Activated B cell treated with CpG ODN at 0.5 μM for 24 hours (primary cell): ENCODE results near the gene MLNR. TPM values are rescaled to one million over a fixed set of nuclear protein-coding genes. Genes with fewer than 3 reads are reported as not detected.

Experiments used
- ATAC-seq: fragments of 200-7000 bp; cut with Tn5 transposase; one replicate; pipeline ENCODE4 v1.10.0; 2021; ENCODE audit warnings: low read depth, mild to moderate bottlenecking, moderate library complexity
- CTCF ChIA-PET: fragments of 350-600 bp; sonication (Branson Sonifier 250); formaldehyde crosslinking; loops from one replicate; lab custom pipeline; 2021; ENCODE audit warnings: antibody characterized with exemption; lab: Charles Lee
- POLR2A ChIA-PET: fragments of 350-600 bp; sonication (Branson Sonifier 250); formaldehyde crosslinking; loops from one replicate; lab custom pipeline; 2021; ENCODE audit warnings: antibody characterized with exemption; lab: Charles Lee
- DNase-seq: peaks from one replicate; pipeline ENCODE4 v3.0.0; 2022
- H3K27ac Mint-ChIP-seq: one replicate; pipeline ENCODE4 v1.8.0; 2020; ENCODE audit warnings: mixed read lengths
- H3K27me3 Mint-ChIP-seq: one replicate; pipeline ENCODE4 v1.8.0; 2021; ENCODE audit warnings: mixed read lengths
- H3K36me3 Mint-ChIP-seq: one replicate; pipeline ENCODE4 v1.8.0; 2021; ENCODE audit warnings: low read depth, mixed read lengths
- H3K4me1 Mint-ChIP-seq: one replicate; pipeline ENCODE4 v1.8.0; 2021; ENCODE audit warnings: mixed read lengths
- H3K4me3 Mint-ChIP-seq: one replicate; pipeline ENCODE4 v1.8.0; 2020; ENCODE audit warnings: mild to moderate bottlenecking, mixed read lengths
- H3K9me3 Mint-ChIP-seq: one replicate; pipeline ENCODE4 v1.8.0; 2020; ENCODE audit warnings: mixed read lengths
- CTCF ChIP-seq: fragments of 200-600 bp; IDR thresholded peaks from one replicate; pipeline ENCODE4 v1.8.0; 2022; ENCODE audit warnings: antibody characterized with exemption, mild to moderate bottlenecking
- intact Hi-C: fragments of 100-400 bp; cut with micrococcal nuclease; formaldehyde crosslinking; loops from one replicate; pipeline ENCODE4 v1.15.1; 2024
- total RNA-seq: library from RNA; stranded (reverse); gene quantifications from 2 replicates; pipeline ENCODE4 v1.2.3, GENCODE V29; 2022

Gene MLNR
- total RNA-seq, 1 donor from 2014 or later, result not detected

GRCh38 chr13:49185264-49185663 is 34.9 kb upstream of the MLNR start:
- H3K27me3 Mint-ChIP-seq, result no peaks in the 10 kb centered on the region
- intact Hi-C loops, result no loop called here
- peaks cover 5% of the 10 kb centered on the region for H3K4me1 Mint-ChIP-seq
- H3K27ac Mint-ChIP-seq, result peak overlapping the region; percentile 37
- ChIA-PET CTCF (no interaction called here), POLR2A (interaction anchor here (1.1 kb wide), 1 partner anchor 209 kb away, joined by 3 read pairs; no protein-coding TSS in a partner anchor)
- H3K9me3 Mint-ChIP-seq, result no peaks in the 10 kb centered on the region
- ATAC-seq (peak; percentile 21), DNase-seq (no peak)
- H3K4me3 Mint-ChIP-seq, result no peak overlapping the region
- no peak for TF ChIP-seq CTCF
- peaks cover 48% of the 10 kb centered on the region for H3K36me3 Mint-ChIP-seq

GRCh38 chr13:49190901-49191300 is 29.2 kb upstream of the MLNR start:
- CTCF ChIA-PET, result no interaction called here
- no peak for ATAC-seq
- TF ChIP-seq CTCF, result no peak

GRCh38 chr13:49206641-49207040 is 13.5 kb upstream of the MLNR start:
- Mint-ChIP-seq H3K27me3 (no peaks in the 10 kb centered on the region), H3K36me3 (peaks cover 69% of the 10 kb centered on the region), H3K4me1 (no peaks in the 10 kb centered on the region), H3K4me3 (no peak overlapping the region), H3K9me3 (no peaks in the 10 kb centered on the region), H3K27ac (no peak overlapping the region)
- DNase-seq (no peak), ATAC-seq (no peak)
- intact Hi-C loops, result no loop called here
- ChIA-PET CTCF (no interaction called here), POLR2A (no interaction called here)
- no peak for TF ChIP-seq CTCF

More at GRCh38 chr13:49190901-49191300, 29.2 kb upstream of the MLNR start:
- POLR2A ChIA-PET, result no interaction called here
- intact Hi-C loops, result no loop called here
- peaks cover 60% of the 10 kb centered on the region for H3K36me3 Mint-ChIP-seq
- no peaks in the 10 kb centered on the region for H3K27me3 Mint-ChIP-seq
- H3K4me1 Mint-ChIP-seq, result no peaks in the 10 kb centered on the region
- H3K4me3 Mint-ChIP-seq, result no peak overlapping the region
- DNase-seq, result no peak
- no peak overlapping the region for H3K27ac Mint-ChIP-seq
- no peaks in the 10 kb centered on the region for H3K9me3 Mint-ChIP-seq

- H3K36me3 Mint-ChIP-seq, result peaks cover 53% of the 10 kb centered on the region
- intact Hi-C loops, result no loop called here
- POLR2A ChIA-PET, result no interaction called here
- TF ChIP-seq CTCF, result no peak
- CTCF ChIA-PET, result no interaction called here
- ATAC-seq (no peak), DNase-seq (no peak)
- H3K27me3 Mint-ChIP-seq, result no peaks in the 10 kb centered on the region
- no peaks in the 10 kb centered on the region for H3K9me3 Mint-ChIP-seq
- H3K4me3 Mint-ChIP-seq, result no peak overlapping the region
- no peak overlapping the region for H3K27ac Mint-ChIP-seq
- peaks cover 8% of the 10 kb centered on the region for H3K4me1 Mint-ChIP-seq
Measured at GRCh38 chr13:49208619-49209018, 11.5 kb upstream of the MLNR start.

- no peaks in the 10 kb centered on the region for H3K27me3 Mint-ChIP-seq
- DNase-seq (no peak), ATAC-seq (no peak)
- no peak overlapping the region for H3K27ac Mint-ChIP-seq
- no peak overlapping the region for H3K4me3 Mint-ChIP-seq
- intact Hi-C loops, result no loop called here
- H3K9me3 Mint-ChIP-seq, result peaks cover 1% of the 10 kb centered on the region
- H3K36me3 Mint-ChIP-seq, result peaks cover 41% of the 10 kb centered on the region
- no peak for TF ChIP-seq CTCF
- CTCF ChIA-PET, result no interaction called here
- POLR2A ChIA-PET, result interaction anchor here (0.8 kb wide), 1 partner anchor 9 kb away, joined by 3 read pairs; no protein-coding TSS in a partner anchor
- peaks cover 23% of the 10 kb centered on the region for H3K4me1 Mint-ChIP-seq
Measured at GRCh38 chr13:49210114-49210513, 10.0 kb upstream of the MLNR start.
